A549 (cell line): ENCODE measurements around the gene TRAF3IP1. TPM values are rescaled to one million over a fixed set of nuclear protein-coding genes. Genes with fewer than 3 reads are reported as not detected.

ENCODE experiments used
- ATAC-seq, 2 experiments: fragments of 200-7000 bp in 1 of 2; fragments of >200 bp in 1 of 2; cut with Nextera tagmentation in 1 of 2; cut with Tn5 transposase in 1 of 2; 3 replicates each; pipeline versions ENCODE4 v1.8.0 to v1.9.1; 2018 to 2020; ENCODE audit warnings: mild to moderate bottlenecking in 1 of 2, moderate library complexity in 1 of 2
- CTCF ChIA-PET: fragments of 300-600 bp; sonication (Branson Sonifier 250); formaldehyde crosslinking; extraction: SDS; loops from one replicate; lab custom pipeline; 2021; ENCODE audit warnings: antibody characterized with exemption, inconsistent platforms; lab: Yijun Ruan, JAX
- POLR2A ChIA-PET: fragments of 350-600 bp; formaldehyde crosslinking; extraction: SDS; loops from one replicate; lab custom pipeline; 2021; ENCODE audit warnings: antibody characterized with exemption, inconsistent platforms; lab: Yijun Ruan, JAX
- DNase-seq, 2 experiments: peaks; one replicate each; pipeline versions ENCODE4 v3.0.0 to v3.0.0-alpha.2; 2011 to 2016; ENCODE audit warnings: low read depth in 1 of 2, low spot score in 1 of 2
- FAIRE-seq: peaks from 2 replicates; lab custom pipeline; 2011; peaks lifted over from hg19 to GRCh38; lab: Jason Lieb, UNC
- H3K27ac ChIP-seq, 2 experiments: fragments of >200 bp; sonication (Bioruptor Twin); formaldehyde crosslinking; 3 replicates each; pipeline ENCODE4 v1.5.1; 2016 to 2017
- H3K4me1 ChIP-seq: fragments of >200 bp; sonication (Bioruptor Twin); formaldehyde crosslinking; 3 replicates; pipeline ENCODE4 v1.6.1; 2016
- H3K4me2 ChIP-seq: fragments of >200 bp; sonication (Bioruptor Twin); formaldehyde crosslinking; 3 replicates; pipeline ENCODE4 v1.6.1; 2016
- H3K4me3 ChIP-seq: fragments of >200 bp; sonication (Bioruptor Twin); formaldehyde crosslinking; 3 replicates; pipeline ENCODE4 v1.5.1; 2016
- H3K9me3 ChIP-seq: fragments of >200 bp; sonication (Bioruptor Twin); formaldehyde crosslinking; 3 replicates; pipeline ENCODE4 v1.6.1; 2016
- CBX8 ChIP-seq: fragments of 200-600 bp; sonication (generic); IDR thresholded peaks from 2 replicates; pipeline ENCODE4 v1.6.1; 2016
- EP300 ChIP-seq, 2 experiments: fragments of >200 bp; sonication (Bioruptor Twin); formaldehyde crosslinking; IDR thresholded peaks; 2 replicates in 1 of 2; 3 replicates in 1 of 2; pipeline ENCODE4 v1.6.1; 2016 to 2017
- FOSL2 ChIP-seq, 2 experiments: fragments of 450-650 bp in 1 of 2; fragments of >200 bp in 1 of 2; sonication (Bioruptor Twin) in 1 of 2; formaldehyde crosslinking; IDR thresholded peaks; 2 replicates each; pipeline versions ENCODE4 v1.5.0 to v1.6.1; 2016 to 2020; ENCODE audit warnings: mild to moderate bottlenecking in 1 of 2, moderate library complexity in 1 of 2
- GATA3 ChIP-seq: IDR thresholded peaks from 2 replicates; pipeline ENCODE4 v1.6.1; 2012; ENCODE audit warnings: borderline replicate concordance
- HOXA7 ChIP-seq: fragments of 250-450 bp; sonication (Bioruptor Pico); IDR thresholded peaks from 2 replicates; pipeline ENCODE4 v1.5.0; 2020; ENCODE audit warnings: mild to moderate bottlenecking, moderate library complexity
- HOXB13 ChIP-seq: fragments of 250-450 bp; sonication (Bioruptor Pico); IDR thresholded peaks from 2 replicates; pipeline ENCODE4 v1.5.0; 2020; ENCODE audit warnings: low read depth, mild to moderate bottlenecking, moderate library complexity
- HOXB5 ChIP-seq: fragments of 250-450 bp; sonication (Bioruptor Pico); IDR thresholded peaks from 2 replicates; pipeline ENCODE4 v1.5.0; 2020; ENCODE audit warnings: mild to moderate bottlenecking, moderate library complexity
- JUNB ChIP-seq: fragments of >200 bp; sonication (Bioruptor Twin); formaldehyde crosslinking; IDR thresholded peaks from 2 replicates; pipeline ENCODE4 v1.6.1; 2016
- KDM1A ChIP-seq: fragments of 200-600 bp; sonication (generic); IDR thresholded peaks from 2 replicates; pipeline ENCODE4 v1.6.1; 2016; ENCODE audit warnings: low read depth, mild to moderate bottlenecking
- KDM5A ChIP-seq: fragments of 200-600 bp; sonication (generic); IDR thresholded peaks from 2 replicates; pipeline ENCODE4 v1.6.1; 2016; ENCODE audit warnings: antibody characterized with exemption, mild to moderate bottlenecking
- MAZ ChIP-seq: fragments of 150-350 bp; IDR thresholded peaks from 2 replicates; pipeline ENCODE4 v1.6.1; 2014; ENCODE audit warnings: antibody characterized with exemption, low read depth, low read length, borderline replicate concordance
- NPAS2 ChIP-seq: fragments of 250-450 bp; sonication (Bioruptor Pico); IDR thresholded peaks from 2 replicates; pipeline ENCODE4 v1.8.0; 2022; ENCODE audit warnings: mild to moderate bottlenecking, moderate library complexity, borderline replicate concordance
- PHF8 ChIP-seq: fragments of 200-600 bp; sonication (generic); IDR thresholded peaks from 2 replicates; pipeline ENCODE4 v1.6.1; 2016; ENCODE audit warnings: low read depth, mild to moderate bottlenecking, antibody characterized with exemption, moderate library complexity, borderline replicate concordance
- POLR2A ChIP-seq: IDR thresholded peaks from 2 replicates; pipeline ENCODE4 v1.6.1; 2012; ENCODE audit warnings: mild to moderate bottlenecking, low read length
- POLR2AphosphoS2 ChIP-seq: conservative IDR thresholded peaks from 2 replicates; pipeline ENCODE4 v1.6.1; 2012; ENCODE audit warnings: low read length, improper control_type of control experiment, inconsistent platforms
- RAD21 ChIP-seq, 2 experiments: fragments of >200 bp in 1 of 2; sonication (Bioruptor Twin) in 1 of 2; formaldehyde crosslinking in 1 of 2; IDR thresholded peaks in 1 of 2; conservative IDR thresholded peaks in 1 of 2; 2 replicates in 1 of 2; 3 replicates in 1 of 2; pipeline ENCODE4 v1.6.1; 2012 to 2018; ENCODE audit warnings: inconsistent platforms in 1 of 2
- RARB ChIP-seq: fragments of 250-450 bp; sonication (Bioruptor Pico); IDR thresholded peaks from 2 replicates; pipeline ENCODE4 v1.8.0; 2021; ENCODE audit warnings: mild to moderate bottlenecking, moderate library complexity
- RCOR1 ChIP-seq: fragments of 150-350 bp; IDR thresholded peaks from 2 replicates; pipeline ENCODE4 v1.6.1; 2014; ENCODE audit warnings: antibody characterized with exemption, low read length, low read depth
- RFX5 ChIP-seq: fragments of 450-650 bp; IDR thresholded peaks from 2 replicates; pipeline ENCODE4 v1.7.1; 2014; ENCODE audit warnings: antibody characterized with exemption, mild to moderate bottlenecking, moderate library complexity
- RNF2 ChIP-seq: fragments of 200-600 bp; sonication (generic); IDR thresholded peaks from 2 replicates; pipeline ENCODE4 v1.6.1; 2016; ENCODE audit warnings: low read depth, mild to moderate bottlenecking, antibody characterized with exemption, moderate library complexity, borderline replicate concordance
- SREBF2 ChIP-seq: fragments of 450-650 bp; IDR thresholded peaks from 2 replicates; pipeline ENCODE4 v1.6.1; 2014; ENCODE audit warnings: mild to moderate bottlenecking, moderate library complexity
- TFCP2L1 ChIP-seq: fragments of 250-450 bp; sonication (Bioruptor Pico); IDR thresholded peaks from 2 replicates; pipeline ENCODE4 v1.5.0; 2021; ENCODE audit warnings: mild to moderate bottlenecking
- TP53 ChIP-seq: fragments of 250-450 bp; sonication (Bioruptor Pico); IDR thresholded peaks from 2 replicates; pipeline ENCODE4 v1.5.0; 2021; ENCODE audit warnings: mild to moderate bottlenecking, moderate library complexity
- ZC3H11A ChIP-seq: fragments of 450-650 bp; IDR thresholded peaks from 2 replicates; pipeline ENCODE4 v1.6.1; 2014; ENCODE audit warnings: antibody characterized with exemption, mild to moderate bottlenecking
- ZSCAN20 ChIP-seq: fragments of 250-450 bp; sonication (Bioruptor Pico); IDR thresholded peaks from 2 replicates; pipeline ENCODE4 v1.8.0; 2022; ENCODE audit warnings: mild to moderate bottlenecking, moderate library complexity
- WGBS: methylation state at CpG from one replicate; pipeline ENCODE4 v1.1.6; 2017; ENCODE audit errors: missing lambda C conversion rate; 5-methylcytosine and 5-hydroxymethylcytosine counted together
- polyA plus RNA-seq, 4 experiments: library from polyadenylated mRNA; depleted of rRNA in 3 of 4; stranded (reverse); fragments of >200 nt; fragmentation: RNase III in 1 of 4; extraction: RNeasy Plus Mini Kit Qiagen cat#74134 plus additional on column Dnase treatment in 1 of 4; gene quantifications; 2 replicates in 3 of 4; 3 replicates in 1 of 4; pipeline ENCODE4 v1.2.3, GENCODE V29; 2011 to 2017
- TF ChIP-seq, protein P1 (sequence below): fragments of >200 bp; sonication (Bioruptor Twin); formaldehyde crosslinking; IDR thresholded peaks from 2 replicates; pipeline ENCODE4 v1.6.1; 2016
- TF ChIP-seq, protein P2 (sequence below): IDR thresholded peaks from 2 replicates; pipeline ENCODE4 v1.6.1; 2012
- TF ChIP-seq, protein P3 (sequence below): fragments of >200 bp; sonication (Bioruptor Twin); formaldehyde crosslinking; IDR thresholded peaks from 3 replicates; pipeline ENCODE4 v1.5.1; 2016

Gene TRAF3IP1
- polyA plus RNA-seq, 2 of the 4 experiments (the other 2 are of a cell fraction), result 10.6 to 19.2 TPM

DNA sequence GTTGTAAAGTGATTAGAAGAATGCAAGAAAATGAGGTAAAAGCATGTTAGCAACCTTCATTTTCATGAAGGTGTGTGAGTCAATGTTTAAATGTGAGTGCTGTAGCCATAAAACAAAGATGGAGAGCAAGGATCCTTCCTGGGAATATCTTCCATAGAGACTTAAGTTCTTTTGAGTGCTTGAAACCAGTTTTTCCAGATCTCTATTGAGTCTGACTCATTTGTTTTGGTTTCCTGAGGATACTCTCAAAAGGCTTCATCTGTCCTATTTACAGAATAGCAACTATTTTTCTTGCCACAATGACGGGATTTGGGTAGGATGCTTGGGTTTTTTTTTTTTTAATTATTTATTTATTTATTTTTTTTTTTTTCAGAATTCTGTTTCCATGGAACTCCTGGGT, 60.5 kb downstream of the TRAF3IP1 start:
- Histone ChIP-seq H3K9me3 (no peaks in the 10 kb centered on the region), H3K4me2 (no peak overlapping the region), H3K4me1 (no peaks in the 10 kb centered on the region), H3K4me3 (no peak overlapping the region), H3K27ac (no peak overlapping the region)
- DNase-seq, result no peak
- no peak for ATAC-seq
- 90% methylated on average over 1 of the region's 1 CpG for WGBS
- no peak for FAIRE-seq
- no peak for TF ChIP-seq ZC3H11A
- TF ChIP-seq, protein P1, sequence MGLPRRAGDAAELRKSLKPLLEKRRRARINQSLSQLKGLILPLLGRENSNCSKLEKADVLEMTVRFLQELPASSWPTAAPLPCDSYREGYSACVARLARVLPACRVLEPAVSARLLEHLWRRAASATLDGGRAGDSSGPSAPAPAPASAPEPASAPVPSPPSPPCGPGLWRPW, result no peak
- TF ChIP-seq CBX8, result no peak
- no peak for TF ChIP-seq RAD21 (conservative IDR thresholded peaks at IDR 0.05 in 1 of 2, IDR thresholded peaks at IDR 0.05 in 1 of 2)
- TF ChIP-seq JUNB, result no peak
- no peak for TF ChIP-seq PHF8
- no peak for TF ChIP-seq HOXB5 (CRISPR knock-in tag)
- CTCF ChIA-PET, result interaction anchor here (2.2 to 2.5 kb wide), 2 partner anchors 10 to 404 kb away, joined by 8 to 11 read pairs; no protein-coding TSS in a partner anchor
- POLR2A ChIA-PET, result no interaction called here

DNA sequence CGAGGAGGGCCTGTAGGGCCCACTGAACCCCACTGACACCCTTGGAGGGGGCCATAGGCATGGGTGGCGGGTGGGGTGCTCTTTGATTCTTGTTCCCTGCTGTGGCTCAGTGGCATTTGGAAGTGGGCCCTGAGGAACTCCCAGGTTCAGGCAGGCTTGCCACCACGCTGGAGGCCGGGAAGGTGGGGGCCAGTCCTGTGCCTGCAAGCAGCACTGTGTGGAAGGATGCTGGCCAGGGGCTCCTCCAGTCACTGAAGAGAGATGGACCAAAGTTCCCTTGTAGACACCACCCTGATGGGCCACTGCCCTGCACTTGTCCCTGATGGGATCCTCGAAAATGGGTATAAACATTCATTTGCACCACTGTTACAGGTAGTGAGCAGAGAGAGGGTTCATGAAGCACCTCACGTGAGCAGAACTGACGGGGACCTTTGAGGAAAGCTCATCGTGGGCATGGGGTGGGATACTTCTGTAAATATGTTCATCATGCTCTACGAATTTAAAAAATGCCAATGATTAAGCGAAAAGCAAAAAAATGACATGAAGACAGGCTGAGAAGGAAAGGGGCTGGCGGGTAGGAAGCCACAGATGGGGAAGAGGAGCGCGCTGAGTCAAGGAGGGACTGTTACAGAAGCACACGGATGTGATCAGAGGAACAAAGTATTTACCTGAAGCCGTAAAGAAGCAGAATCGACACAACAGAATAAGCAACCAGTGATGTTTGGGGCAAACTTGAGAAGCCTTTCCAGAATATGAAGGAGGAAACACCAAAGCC, 61.2 kb downstream of the TRAF3IP1 start:
- POLR2A ChIA-PET, result no interaction called here
- Histone ChIP-seq H3K4me2 (no peak overlapping the region), H3K4me1 (no peaks in the 10 kb centered on the region)
- CTCF ChIA-PET, result interaction anchor here (1.2 to 2.5 kb wide), 2 partner anchors 10 to 404 kb away, joined by 3 to 11 read pairs; no protein-coding TSS in a partner anchor
- ATAC-seq, result no peak
- no peak for FAIRE-seq
- 90% methylated on average over 16 of the region's 16 CpGs for WGBS
- DNase-seq, result no peak
- no peak for TF ChIP-seq KDM5A
- no peak for TF ChIP-seq ZSCAN20 (CRISPR knock-in tag)
- no peak for TF ChIP-seq EP300 (IDR thresholded peaks at IDR 0.05)
- TF ChIP-seq KDM1A, result no peak
- TF ChIP-seq RCOR1, result no peak
- TF ChIP-seq, protein P2, sequence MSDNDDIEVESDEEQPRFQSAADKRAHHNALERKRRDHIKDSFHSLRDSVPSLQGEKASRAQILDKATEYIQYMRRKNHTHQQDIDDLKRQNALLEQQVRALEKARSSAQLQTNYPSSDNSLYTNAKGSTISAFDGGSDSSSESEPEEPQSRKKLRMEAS, result no peak
- TF ChIP-seq SREBF2, result no peak
- no peak for TF ChIP-seq MAZ
- no peak for TF ChIP-seq FOSL2 (IDR thresholded peaks at IDR 0.05)
- no peak for TF ChIP-seq FOSL2 (CRISPR knock-in tag; IDR thresholded peaks at IDR 0.05)
- no peak for TF ChIP-seq RNF2
- no peak for TF ChIP-seq GATA3
- no peak for TF ChIP-seq POLR2AphosphoS2
- no peak for TF ChIP-seq POLR2A
- TF ChIP-seq RFX5, result no peak
- no peak for TF ChIP-seq TFCP2L1 (CRISPR knock-in tag)
- TF ChIP-seq HOXB5 (CRISPR knock-in tag), result no peak
- no peak for TF ChIP-seq HOXA7
- TF ChIP-seq, all 56 proteins: peak for 0
- Histone ChIP-seq H3K27ac (no peak overlapping the region), H3K4me3 (no peak overlapping the region), H3K9me3 (no peaks in the 10 kb centered on the region)

DNA sequence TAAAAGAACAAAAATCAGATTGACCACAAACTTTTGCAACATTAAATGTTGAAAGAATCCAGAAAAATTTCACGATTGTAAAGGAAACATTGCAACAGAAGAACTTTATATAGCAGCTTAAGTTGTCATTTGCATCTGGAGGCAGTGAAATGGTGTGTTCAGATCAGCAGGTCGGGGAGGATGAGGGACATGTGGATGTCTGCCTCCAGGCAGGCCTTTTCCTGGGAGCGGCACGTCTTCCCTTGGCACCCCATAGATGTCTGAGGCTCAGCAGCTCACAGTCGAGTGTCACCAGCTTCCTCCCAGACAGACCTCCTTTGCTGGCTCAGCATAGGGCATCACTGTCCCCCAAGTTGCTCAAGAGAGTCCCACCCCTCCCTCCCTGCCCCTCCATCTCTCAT, 62.1 kb downstream of the TRAF3IP1 start:
- WGBS, result 70% methylated on average over 5 of the region's 5 CpGs
- DNase-seq, result no peak
- Histone ChIP-seq H3K27ac (no peak overlapping the region), H3K4me1 (no peaks in the 10 kb centered on the region), H3K4me3 (no peak overlapping the region), H3K9me3 (no peaks in the 10 kb centered on the region), H3K4me2 (no peak overlapping the region)
- CTCF ChIA-PET, result interaction anchor here (1.0 to 1.2 kb wide), 2 partner anchors 9 to 25 kb away, joined by 3 to 4 read pairs; no protein-coding TSS in a partner anchor
- ATAC-seq, result no peak
- no peak for FAIRE-seq
- TF ChIP-seq HOXB5 (CRISPR knock-in tag), result no peak
- TF ChIP-seq HOXB13, result no peak
- TF ChIP-seq RARB (CRISPR knock-in tag), result no peak
- TF ChIP-seq GATA3, result no peak
- no peak for TF ChIP-seq RFX5
- no peak for TF ChIP-seq NPAS2 (CRISPR knock-in tag)
- no peak for TF ChIP-seq TP53 (CRISPR knock-in tag)
- TF ChIP-seq, protein P3, sequence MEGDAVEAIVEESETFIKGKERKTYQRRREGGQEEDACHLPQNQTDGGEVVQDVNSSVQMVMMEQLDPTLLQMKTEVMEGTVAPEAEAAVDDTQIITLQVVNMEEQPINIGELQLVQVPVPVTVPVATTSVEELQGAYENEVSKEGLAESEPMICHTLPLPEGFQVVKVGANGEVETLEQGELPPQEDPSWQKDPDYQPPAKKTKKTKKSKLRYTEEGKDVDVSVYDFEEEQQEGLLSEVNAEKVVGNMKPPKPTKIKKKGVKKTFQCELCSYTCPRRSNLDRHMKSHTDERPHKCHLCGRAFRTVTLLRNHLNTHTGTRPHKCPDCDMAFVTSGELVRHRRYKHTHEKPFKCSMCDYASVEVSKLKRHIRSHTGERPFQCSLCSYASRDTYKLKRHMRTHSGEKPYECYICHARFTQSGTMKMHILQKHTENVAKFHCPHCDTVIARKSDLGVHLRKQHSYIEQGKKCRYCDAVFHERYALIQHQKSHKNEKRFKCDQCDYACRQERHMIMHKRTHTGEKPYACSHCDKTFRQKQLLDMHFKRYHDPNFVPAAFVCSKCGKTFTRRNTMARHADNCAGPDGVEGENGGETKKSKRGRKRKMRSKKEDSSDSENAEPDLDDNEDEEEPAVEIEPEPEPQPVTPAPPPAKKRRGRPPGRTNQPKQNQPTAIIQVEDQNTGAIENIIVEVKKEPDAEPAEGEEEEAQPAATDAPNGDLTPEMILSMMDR, result no peak
- POLR2A ChIA-PET, result no interaction called here
